ENCODE data around the gene TCFL5.

The TCFL5 gene

GRCh38 chr20:62861726-62862336 lies at the start of gene TCFL5:
TCFL5 (minus strand) TSS chr20:62861822; CDS start chr20:62861670, 152 bp downstream.
- DNase-seq, result peak; percentile 97

GRCh38 chr20:62910777-62911497 lies 49.3 kb upstream of the TCFL5 start:
- no peak for DNase-seq

DNA sequence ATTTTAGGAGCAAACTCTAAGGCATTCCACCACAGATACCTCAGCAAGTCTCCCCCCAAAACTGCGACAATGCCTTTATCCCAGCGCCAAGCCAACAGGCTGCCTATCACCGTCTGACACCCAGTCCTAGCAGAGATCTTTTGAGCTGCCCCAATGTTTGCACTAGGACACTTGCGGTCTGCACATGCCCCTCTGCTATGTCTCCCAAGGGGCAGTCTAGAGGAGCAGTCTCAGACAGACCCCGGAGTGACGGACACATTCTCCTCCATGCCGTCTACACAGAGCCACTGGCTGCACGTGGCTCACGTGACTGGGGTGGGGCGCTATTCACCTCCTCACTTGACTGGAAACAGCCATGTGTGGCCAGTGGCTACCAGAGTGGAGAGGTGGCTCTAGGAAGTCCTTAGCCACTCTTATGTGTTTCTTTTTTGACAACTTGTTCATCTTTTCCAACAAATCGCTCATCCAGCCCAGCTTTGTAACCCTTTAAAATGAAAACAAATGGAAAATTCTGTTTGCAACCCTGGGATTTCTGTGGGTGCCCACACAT lies 48.7 kb upstream of the TCFL5 start:
- DNase-seq, result no peak

- DNase-seq, result no peak
Measured at GRCh38 chr20:62908971-62909791, 47.6 kb upstream of the TCFL5 start.

DNA sequence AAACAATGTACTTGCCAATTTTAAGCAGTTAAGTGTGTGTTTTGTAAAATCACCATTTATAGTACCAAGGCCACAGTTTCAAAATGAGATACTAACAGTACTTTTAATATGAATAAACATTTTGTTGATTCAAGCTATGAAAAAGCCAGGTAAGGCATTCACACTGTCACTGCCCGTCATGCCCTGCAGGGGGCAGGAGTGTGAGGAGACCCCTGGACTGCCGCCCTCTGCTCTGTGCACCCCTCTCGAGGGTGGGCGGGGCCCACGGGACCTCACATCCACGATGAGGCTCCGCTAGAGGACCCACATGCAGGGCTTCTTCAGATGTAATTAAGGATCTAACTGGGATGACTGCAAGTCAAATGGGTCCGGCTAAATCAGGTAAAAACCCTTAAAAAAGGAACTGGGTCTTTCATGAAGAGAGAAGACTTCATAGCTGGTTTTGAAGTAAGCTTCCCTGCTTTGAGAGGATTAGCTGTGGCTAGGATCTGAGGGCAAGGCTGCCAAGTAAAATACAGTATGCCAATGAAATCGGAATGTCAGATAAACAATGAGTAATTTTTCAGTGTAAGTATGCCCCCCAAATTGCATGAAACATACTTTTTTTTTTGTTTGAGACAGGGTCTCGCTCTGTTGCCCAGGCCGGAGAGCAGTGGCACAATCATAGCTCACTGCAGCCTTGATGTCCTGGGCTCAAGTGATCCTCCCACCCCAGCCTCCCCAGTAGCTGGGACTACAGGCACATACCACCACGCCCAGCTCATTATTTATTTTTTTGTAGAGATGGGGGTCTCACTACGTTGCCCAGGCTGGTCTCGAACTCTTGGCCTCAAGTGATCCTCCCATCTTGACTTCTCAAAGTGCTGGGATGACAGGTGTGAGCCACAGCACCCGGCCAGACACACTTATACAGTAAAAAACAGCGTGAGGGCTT lies 46.0 kb upstream of the TCFL5 start:
- no peak for DNase-seq

- no peak for DNase-seq
Measured at GRCh38 chr20:62906647-62907375, 45.2 kb upstream of the TCFL5 start.

DNA sequence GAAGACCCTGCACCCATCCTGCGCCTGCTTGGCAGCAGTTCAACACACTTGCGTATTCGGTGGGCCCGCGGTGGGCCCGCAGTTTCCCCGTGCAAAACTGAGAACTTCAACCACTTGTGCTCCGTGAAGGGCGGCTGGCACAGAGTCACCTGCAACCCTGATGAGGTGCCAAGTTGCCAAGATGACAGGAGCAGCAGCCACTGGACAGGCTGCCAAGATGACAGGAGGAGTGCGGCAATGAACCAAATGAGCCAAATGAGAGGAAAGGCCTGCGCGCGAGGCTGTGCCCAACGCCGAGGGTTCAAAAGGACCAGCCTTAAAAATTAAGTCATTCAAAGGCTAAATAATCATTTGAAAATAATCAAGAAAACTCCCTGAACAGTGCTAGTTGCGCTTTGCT lies 44.6 kb upstream of the TCFL5 start:
- DNase-seq, result no peak

- DNase-seq, result no peak
Measured at GRCh38 chr20:62905536-62906117, 44.0 kb upstream of the TCFL5 start.

DNA sequence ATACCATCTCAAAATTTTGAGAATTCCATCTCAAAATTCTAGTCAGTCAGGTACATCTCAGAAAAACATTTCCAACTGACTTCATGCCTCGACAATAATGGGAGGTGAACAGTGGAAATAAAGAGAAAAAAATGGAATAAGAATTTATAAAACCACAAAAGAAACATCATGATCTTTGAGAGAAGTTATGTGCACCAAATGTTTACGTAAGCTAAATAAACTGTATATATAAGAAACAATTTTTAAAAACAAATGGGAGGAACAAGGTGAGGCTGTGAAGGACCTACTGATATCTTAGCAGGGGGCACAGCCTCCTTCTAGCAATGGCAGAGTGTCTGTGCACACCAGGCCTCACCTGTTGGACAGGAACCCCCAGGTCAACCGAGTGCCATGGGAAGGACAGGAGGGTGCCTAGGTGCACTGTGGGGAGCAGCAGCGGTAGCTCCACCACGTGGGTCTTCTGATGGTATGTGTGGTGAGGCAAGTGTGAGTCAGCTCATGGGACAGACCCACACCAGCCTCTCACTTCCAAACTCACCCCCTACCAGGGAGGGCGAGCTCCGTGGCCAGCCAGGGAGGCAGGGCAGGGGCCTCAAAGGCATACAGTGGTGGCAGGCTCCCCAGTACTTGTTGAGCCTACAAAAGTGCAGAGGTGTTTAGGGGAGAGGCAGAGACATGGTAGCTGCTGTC lies 41.4 kb upstream of the TCFL5 start:
- no peak for DNase-seq

GRCh38 chr20:62901891-62902290 lies 40.3 kb upstream of the TCFL5 start:
- no peak for DNase-seq

- no peak for DNase-seq
Measured at GRCh38 chr20:62900692-62901584, 39.3 kb upstream of the TCFL5 start.

GRCh38 chr20:62900052-62900691 lies 38.5 kb upstream of the TCFL5 start:
- peak; percentile 85 for DNase-seq

DNA sequence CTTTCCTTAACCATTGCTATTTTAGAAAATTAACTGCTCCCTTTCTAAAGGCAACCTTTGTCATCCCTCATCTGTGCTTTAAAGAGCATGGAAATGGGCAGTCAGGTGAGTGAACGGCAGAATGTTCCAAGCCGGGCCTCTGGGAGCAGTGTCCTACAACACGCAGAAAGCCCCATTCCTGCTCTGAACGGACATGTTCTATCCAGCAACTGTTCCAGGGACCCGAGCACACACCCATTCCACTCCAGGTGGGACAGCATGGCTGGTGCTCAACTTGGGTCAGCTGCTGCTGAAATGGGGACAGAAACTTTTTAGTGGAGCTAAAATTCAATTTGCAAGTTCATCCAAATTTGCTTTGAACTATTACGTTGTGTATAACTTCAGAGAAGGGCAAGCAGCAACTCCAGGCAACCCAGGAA lies 38.0 kb upstream of the TCFL5 start:
- DNase-seq, result no peak

DNA sequence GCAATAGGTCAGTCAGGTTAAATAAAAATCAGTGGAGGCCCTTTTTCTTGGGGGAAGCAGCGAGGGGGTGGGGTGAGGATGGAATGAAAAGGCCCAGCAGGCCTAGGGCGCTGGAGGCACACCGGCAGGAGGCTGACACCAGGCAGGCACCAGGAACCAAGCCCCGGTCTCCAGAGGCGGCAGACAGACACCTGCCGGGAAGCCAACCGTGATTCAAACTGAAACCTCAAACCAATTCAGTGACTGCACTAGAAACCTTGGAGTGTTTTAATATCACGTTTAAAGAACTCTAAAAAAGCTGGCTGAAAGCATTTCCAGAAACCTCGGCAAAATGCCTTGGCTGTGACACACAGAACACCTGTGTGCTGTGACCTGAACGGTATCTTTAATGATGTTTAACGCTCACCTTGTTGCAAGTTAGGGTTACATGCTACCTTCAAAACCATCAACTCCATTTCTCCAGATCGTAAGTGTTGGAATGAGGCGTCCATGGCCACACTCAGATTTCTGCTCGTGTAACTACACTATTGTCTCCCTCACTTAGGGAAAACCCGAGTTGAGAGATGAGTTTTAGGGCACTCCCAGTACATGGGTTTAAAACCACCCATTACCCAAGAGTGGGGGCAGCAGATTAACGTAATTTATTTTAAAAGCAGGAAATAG lies 37.5 kb upstream of the TCFL5 start:
- no peak for DNase-seq

- DNase-seq, result no peak
Measured at GRCh38 chr20:62898093-62898964, 36.7 kb upstream of the TCFL5 start.

- DNase-seq, result no peak
Measured at GRCh38 chr20:62897666-62898065, 36.0 kb upstream of the TCFL5 start.

DNA sequence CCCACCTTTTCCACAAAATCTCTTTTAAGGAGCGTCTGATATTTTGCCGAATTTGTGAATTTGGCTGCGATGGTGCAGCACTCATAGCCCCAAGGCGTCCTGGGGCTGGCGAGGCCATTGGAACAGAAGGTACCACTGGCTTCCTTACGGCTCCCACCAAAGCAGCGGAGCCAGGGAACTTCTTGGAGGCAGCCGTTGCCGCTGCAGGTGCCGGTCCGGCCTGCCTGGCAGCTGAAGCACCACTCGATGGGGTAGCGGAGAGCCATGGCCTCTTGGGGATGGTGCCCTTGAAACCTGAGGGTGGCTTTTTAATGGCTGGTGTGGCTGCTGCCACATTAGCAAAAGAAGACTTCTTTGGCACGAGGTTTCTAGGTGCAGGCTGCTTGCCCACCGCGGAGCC lies 34.9 kb upstream of the TCFL5 start:
- DNase-seq, result no peak

All from right forelimb (tissue), 1 donor.